Mononuclear cell (primary cell): ENCODE results near the gene AMH. TPM values are rescaled to one million over a fixed set of nuclear protein-coding genes. Genes with fewer than 3 reads are reported as not detected.

Source experiments
- H3K27me3 ChIP-seq: 2 replicates; pipeline ENCODE4 v1.6.0; 2011; ENCODE audit warnings: low read length, control low read depth; ENCODE audit not compliant: insufficient read depth
- H3K4me1 ChIP-seq: 2 replicates; pipeline ENCODE4 v1.5.1; 2011; ENCODE audit warnings: mild to moderate bottlenecking, low read length, control low read depth; ENCODE audit not compliant: insufficient read depth
- H3K4me3 ChIP-seq: 2 replicates; pipeline ENCODE4 v1.5.1; 2011; ENCODE audit warnings: mild to moderate bottlenecking, low read length, moderate library complexity
- H3K9me3 ChIP-seq: 2 replicates; pipeline ENCODE4 v1.5.1; 2011; ENCODE audit warnings: low read depth, mild to moderate bottlenecking, control low read depth, low read length
- total RNA-seq: library from RNA; depleted of rRNA; stranded (reverse); fragments of >200 nt; gene quantifications from one replicate; pipeline ENCODE4 v1.2.3, GENCODE V29; 2012

AMH gene
- total RNA-seq, 1 donor = 1.3 TPM

DNA sequence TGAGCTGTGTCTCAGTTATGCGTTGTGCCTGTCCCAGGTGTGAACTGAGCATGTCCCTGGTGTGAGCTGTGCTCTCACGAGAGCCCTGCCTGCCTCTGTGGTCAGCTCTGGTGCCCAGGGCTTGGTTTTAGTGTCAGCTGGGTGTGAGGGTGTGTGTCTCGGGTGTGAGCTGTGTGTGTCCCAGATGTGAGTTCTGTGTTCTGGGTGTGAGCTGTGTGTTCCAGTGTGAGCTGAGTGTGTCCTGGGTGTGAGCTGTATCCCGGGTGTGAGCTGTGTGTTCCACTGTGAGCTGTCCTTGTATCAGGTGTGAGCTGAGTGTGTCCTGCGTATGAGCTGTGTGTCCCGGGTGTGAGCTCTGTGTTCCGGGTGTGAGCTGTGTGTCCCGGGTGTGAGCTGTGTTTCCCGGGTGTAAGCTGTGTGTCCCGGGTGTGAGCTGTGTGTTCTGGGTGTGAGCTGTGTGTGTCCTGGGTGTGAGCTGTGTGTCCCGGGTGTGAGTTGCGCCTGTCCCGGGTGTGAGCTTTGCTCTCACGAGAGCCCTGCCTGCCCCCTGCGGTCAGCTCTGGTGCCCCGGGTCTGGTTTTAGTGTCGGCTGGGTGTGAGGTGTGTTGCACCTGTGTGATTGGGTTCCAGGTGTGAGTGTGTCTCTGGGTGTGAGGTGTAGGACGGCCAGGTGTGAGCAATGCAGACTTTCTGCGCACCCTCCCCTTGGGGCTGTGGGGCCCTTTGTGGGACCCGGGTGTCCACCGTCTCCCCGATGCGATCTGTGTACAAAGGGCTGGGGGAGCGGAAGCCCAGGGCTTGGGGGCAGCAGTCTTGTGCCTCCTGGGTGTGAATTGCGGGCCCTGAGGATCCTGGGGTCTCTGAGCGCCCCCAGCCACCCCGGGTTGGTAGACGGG is 39.9 kb downstream of the AMH start:
- H3K9me3 ChIP-seq = no peaks in the 10 kb centered on the region
- H3K27me3 ChIP-seq = no peaks in the 10 kb centered on the region
- H3K4me1 ChIP-seq = peaks cover 64% of the 10 kb centered on the region
- peak overlapping the region; percentile 17 for H3K4me3 ChIP-seq

DNA sequence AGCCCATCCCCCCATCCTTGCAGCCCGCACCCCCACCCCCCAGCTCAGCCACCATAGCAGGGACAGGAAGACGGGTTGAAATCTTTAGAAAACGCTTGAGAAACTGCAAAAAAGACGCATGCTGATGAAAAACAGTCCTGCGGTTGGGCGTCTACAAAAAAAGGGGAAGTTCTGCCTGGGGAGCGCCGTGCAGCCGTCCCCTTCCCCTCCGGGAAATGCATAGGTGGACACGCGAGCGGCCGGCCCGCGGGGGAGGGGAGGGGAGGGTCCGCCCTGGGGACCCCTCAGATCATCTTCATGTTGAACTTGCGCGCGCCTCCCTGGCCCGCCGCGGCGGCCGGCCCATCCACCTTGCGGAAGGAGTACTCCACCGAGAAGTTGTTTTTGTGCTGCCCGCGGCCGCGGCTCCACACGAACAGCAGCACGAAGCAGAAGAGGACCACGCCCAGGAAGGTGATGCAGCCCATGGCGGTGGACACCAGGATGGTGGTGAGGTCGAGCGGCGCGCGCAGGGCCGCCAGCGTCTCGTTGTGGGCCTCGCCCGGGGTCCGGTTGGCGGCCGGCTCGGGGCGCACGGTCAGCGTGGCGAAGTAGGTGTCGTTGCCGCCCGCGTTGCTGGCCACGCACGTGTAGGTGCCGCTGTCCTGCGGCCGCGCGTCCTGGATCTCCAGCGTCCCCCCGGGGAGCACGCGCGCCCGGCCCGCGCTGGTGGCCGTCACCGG is 40.8 kb downstream of the AMH start:
- Histone ChIP-seq H3K4me3 (peak overlapping the region; percentile 55), H3K4me1 (peaks cover 67% of the 10 kb centered on the region), H3K9me3 (no peaks in the 10 kb centered on the region), H3K27me3 (no peaks in the 10 kb centered on the region)

DNA sequence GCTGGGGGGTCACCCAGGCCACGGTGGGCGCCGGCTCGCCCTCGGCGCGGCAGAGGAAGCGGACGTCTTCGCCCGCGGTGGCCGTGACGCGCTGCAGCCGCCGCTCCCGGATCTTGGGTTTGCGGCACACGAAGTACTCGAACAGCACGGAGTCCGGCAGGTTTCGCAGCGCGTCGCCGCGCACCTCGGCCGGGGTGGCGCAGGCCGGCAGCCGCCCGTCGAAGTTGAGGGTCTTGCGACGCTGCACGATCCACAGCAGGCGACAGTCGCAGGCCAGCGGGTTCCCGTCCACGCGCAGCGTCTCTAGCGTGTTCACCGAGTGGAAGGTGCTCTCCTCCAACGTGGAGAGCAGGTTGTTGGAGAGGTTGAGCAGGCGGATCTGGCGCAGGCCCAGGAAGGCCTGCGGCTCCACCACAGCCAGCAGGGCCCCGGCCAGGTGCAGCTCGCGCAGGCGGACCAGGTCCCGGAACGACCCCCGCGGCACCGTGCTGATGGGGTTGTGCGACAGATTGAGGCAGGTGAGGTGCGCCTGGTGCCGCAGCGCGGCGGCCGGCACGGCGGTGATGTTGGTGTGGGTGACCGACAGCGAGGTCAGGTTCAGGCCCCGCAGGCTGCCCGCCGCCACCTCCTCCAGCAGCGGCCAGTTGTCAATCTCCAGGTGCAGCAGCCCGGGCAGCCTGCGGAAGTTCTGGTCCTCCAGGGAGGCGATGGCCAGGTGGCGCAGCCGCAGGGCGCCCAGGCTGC is 41.5 kb downstream of the AMH start:
- peaks cover 71% of the 10 kb centered on the region for H3K4me1 ChIP-seq
- no peaks in the 10 kb centered on the region for H3K27me3 ChIP-seq

DNA sequence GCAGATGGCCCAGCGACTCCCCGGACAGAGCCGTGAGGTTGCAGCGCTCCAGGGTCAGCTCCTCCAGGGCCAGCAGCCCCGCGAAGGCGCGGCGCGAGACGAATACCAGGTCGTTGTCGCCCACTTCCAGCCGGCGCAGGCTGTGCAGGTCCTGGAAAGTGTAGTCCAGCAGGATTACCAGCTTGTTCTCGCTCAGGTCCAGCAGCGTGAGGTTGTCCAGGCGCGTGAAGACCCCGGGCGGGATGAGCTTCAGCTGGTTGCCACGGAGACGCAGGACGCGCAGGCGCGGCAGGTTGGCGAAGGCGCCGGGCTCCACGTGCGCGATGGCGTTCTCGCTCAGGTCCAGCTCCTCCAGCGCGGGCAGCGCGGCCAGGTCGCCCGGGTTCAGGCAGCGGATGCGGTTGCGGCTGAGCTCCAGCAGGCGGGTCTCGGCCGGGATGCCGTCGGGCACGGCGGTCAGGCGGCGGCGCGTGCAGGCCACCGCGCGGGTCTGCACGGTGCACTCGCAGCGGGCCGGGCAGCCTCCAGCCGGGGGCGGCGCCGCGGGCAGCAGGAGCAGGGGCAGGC is 42.1 kb downstream of the AMH start:
- H3K4me3 ChIP-seq = peak overlapping the region; percentile 55
- no peaks in the 10 kb centered on the region for H3K27me3 ChIP-seq
- peaks cover 73% of the 10 kb centered on the region for H3K4me1 ChIP-seq
- H3K9me3 ChIP-seq = no peaks in the 10 kb centered on the region

More for the DNA sequence above, 41.5 kb downstream of the AMH start:
- peak overlapping the region; percentile 55 for H3K4me3 ChIP-seq
- no peaks in the 10 kb centered on the region for H3K9me3 ChIP-seq

DNA sequence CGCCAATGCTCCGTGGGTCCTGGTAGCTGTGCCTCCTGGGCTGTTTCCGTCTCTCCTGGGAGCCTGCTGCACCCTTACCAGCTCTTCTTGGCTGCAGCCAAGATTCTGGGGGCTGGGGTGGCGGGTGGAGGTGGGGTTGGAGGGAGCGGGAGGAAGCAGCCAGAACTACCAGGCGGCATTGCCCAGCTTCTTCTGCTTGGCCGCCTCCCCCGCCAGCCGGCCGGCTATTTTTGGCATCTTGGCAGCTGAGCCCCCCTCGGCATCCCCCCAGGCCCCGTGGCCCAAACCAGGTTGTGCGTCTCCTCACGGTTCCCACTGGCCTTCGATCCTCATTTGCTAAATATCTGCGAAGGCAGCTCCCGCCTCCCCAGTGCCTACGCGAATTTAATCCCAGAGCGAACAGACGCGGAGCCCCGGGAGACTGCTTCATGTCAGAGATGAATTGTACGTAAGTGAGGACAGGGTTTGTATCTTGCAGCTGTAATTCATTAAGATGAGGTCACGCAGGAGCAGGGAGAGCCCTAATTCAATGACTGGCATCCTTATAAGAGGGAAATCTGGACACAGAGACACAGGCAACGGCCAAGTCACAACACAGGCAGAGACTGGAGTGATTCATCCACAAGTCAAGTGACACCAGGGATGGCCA is 45.7 kb downstream of the AMH start:
- H3K9me3 ChIP-seq = no peaks in the 10 kb centered on the region
- peaks cover 42% of the 10 kb centered on the region for H3K4me1 ChIP-seq
- no peak overlapping the region for H3K4me3 ChIP-seq
- no peaks in the 10 kb centered on the region for H3K27me3 ChIP-seq

DNA sequence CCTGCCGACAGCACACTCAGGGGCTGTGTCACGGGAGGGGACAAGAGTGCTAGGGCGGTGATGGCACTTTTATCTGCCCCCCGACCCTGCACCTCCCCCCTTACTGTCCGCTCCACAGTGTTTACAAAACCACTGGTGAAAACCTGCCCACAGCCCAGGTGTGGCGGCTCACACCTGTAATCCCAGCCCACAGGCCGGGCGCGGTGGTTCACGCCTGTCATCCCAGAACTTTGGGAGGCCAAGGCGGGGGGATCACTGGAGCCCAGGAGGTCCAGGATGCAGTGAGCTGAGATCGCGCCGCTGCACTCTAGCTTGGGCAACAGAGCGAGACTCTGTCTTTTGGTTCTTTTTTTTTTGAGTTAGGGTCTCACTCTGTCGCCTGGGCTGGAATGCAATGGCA is 47.0 kb downstream of the AMH start:
- Histone ChIP-seq H3K4me3 (no peak overlapping the region), H3K4me1 (peaks cover 46% of the 10 kb centered on the region), H3K9me3 (no peaks in the 10 kb centered on the region), H3K27me3 (no peaks in the 10 kb centered on the region)

DNA sequence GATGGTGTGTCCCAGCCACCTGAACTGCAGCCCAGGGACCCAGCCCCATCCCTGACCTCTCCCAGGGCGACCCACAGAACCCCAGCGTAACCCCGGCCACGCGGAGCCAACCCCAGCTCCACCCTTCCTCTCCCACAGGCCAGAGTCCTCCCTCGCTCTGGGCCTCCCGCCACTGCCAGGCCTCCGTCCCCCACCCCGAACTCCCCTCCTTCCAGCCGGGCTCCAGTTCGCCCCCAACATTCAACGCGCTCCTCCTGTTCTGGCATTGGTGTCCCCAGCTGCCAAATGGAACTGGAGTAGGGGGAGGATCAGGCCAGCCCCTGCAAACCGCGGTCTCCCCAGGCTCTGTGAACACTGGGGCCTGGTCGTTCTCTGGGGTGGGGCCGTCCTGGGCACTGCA is 51.4 kb downstream of the AMH start:
- Histone ChIP-seq H3K9me3 (no peaks in the 10 kb centered on the region), H3K4me1 (peaks cover 39% of the 10 kb centered on the region), H3K4me3 (no peak overlapping the region), H3K27me3 (peaks cover 16% of the 10 kb centered on the region)

Other genes with a start within 250 kb of the AMH start
- 23.2 TPM for gene BTBD2, start 233.6 kb upstream of the AMH start, total RNA-seq
- 163 TPM for gene MKNK2, start 198.1 kb upstream of the AMH start, total RNA-seq
- 87.3 TPM for gene MOB3A, start 153.0 kb upstream of the AMH start, total RNA-seq
- 2.9 TPM for gene IZUMO4, start 152.4 kb upstream of the AMH start, total RNA-seq
- gene AP3D1, start 97.8 kb upstream of the AMH start, total RNA-seq = 26.2 TPM
- gene DOT1L, start 85.4 kb upstream of the AMH start, total RNA-seq = 13.5 TPM
- gene PLEKHJ1, start 13.0 kb upstream of the AMH start, total RNA-seq = 25.3 TPM
- 68.1 TPM for gene SF3A2, start 12.5 kb upstream of the AMH start, total RNA-seq
- gene JSRP1, start 7.1 kb downstream of the AMH start, total RNA-seq = not detected
- gene PEAK3, start 32.9 kb downstream of the AMH start, total RNA-seq = 0.52 TPM
- gene LINGO3, start 58.8 kb downstream of the AMH start, total RNA-seq = 0.52 TPM
- 111 TPM for gene LSM7, start 79.3 kb downstream of the AMH start, total RNA-seq
- 33.5 TPM for gene SPPL2B, start 79.4 kb downstream of the AMH start, total RNA-seq
- gene TMPRSS9, start 110.9 kb downstream of the AMH start, total RNA-seq = 0.10 TPM
- gene TIMM13, start 178.3 kb downstream of the AMH start, total RNA-seq = 5.8 TPM
- 6.7 TPM for gene LMNB2, start 207.6 kb downstream of the AMH start, total RNA-seq
- 528 TPM for gene GADD45B, start 226.8 kb downstream of the AMH start, total RNA-seq